NOMO-1 treated with DMSO at 0.1 percent for 48 hours (cell line): ENCODE data around the gene LCNL1.
A peak's percentile ranks its signal among the peaks of the same experiment; 100 is the strongest.

ENCODE experiments used
- DNase-seq: peaks from one replicate; lab custom pipeline; 2025; ENCODE audit not compliant: unreplicated experiment; lab: John Stamatoyannopoulos, UW

The LCNL1 gene

DNA sequence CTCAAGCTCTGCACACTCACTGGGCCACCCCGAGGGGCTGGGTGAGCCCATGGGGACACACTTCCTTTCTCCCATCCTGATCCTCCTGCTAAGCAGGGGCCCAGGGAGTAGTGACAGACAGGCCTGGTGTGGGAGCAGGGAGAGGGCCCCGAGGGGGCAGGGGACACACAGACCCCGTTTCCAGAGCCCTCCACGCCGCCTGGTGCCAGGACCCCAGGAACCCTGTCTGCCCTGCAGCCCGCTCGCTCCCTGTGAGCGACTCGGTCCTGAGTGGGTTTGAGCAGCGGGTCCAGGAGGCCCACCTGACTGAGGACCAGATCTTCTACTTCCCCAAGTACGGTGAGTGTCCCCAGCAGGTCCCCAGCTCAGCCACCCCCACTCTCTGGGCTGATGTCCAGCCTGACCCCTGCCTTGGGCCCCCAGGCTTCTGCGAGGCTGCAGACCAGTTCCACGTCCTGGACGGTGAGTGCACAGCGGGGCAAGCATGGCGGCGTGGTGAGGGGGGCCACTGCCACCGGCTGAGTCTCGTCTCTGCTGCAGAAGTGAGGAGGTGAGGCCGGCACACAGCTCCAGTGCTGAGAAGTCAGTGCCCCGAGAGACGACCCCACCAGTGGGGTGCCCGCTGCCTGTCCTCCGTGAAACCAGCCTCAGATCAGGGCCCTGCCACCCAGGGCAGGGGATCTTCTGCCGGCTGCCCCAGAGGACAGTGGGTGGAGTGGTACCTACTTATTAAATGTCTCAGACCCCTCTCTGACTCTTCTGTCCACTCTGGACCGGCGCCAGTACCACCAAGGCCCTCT is 36.4 kb upstream of the LCNL1 start:
- no peak for DNase-seq

DNA sequence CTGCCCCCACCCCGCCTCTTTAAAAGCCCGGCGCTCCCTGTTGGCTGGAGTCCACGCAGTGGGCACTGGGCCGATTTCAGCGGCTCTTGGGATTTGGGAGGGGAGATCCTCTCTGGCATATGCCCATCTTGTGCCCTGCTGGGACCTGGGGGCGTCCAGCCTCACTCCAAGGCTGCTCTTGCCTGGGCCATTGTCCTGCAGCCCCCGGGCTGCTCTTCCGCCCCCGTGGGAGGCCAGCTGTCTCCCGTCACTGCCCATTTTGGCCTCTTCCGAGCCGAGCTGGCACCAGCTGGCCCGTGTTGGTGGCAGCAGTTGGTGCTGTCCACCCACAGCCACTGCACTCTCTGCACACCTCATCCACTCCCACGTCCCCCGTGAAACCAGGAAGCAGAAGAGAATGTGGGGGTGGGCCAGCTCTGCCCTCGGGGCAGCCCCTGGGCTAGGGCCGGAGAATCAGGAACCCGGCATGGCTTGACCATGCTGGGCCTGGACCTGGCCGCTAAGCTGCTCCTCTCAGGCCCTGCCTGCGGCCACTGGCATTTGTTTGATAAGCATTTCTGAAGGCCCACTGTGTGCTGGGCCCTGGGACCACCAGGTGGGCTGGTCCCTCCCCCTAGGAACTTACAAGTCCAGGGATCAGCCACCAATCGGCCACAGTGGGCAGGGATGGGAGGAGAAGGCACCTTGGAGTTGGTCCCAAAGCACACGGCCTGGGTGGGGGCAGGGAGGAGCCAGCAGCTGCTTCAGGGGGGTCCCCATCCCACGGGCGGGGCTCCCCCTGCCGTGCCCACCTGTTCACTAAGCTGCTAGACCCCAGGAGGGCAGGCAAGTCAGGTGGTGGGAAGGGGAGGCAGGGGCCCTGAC is 35.5 kb upstream of the LCNL1 start:
- no peak for DNase-seq

DNA sequence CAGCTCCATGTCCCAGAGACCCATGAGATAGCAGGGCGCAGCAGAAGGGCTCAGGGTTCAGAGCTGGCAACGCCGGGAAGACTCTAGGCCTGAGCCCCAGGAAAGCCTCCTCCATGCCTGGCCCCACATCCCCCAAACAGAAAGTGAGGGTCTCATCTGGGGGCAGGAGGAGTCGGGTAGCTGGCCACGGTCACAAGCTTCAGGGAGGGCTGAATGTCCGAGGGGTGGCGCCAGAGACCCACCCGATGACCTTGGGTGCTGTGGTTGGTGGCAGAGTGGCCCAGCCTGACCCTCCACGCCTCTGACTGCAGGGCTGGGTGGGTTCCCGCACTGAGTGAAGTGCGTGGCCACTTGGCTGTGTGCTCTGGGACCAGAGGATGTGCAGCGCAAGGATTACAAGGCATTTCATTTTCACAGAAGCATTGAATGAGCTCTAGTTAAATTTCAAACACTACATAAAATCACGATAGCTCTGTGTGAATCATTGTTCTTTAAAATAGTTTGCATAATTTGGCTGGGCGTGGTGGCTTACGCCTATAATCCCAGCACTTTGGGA is 34.8 kb upstream of the LCNL1 start:
- peak; percentile 43 for DNase-seq

DNA sequence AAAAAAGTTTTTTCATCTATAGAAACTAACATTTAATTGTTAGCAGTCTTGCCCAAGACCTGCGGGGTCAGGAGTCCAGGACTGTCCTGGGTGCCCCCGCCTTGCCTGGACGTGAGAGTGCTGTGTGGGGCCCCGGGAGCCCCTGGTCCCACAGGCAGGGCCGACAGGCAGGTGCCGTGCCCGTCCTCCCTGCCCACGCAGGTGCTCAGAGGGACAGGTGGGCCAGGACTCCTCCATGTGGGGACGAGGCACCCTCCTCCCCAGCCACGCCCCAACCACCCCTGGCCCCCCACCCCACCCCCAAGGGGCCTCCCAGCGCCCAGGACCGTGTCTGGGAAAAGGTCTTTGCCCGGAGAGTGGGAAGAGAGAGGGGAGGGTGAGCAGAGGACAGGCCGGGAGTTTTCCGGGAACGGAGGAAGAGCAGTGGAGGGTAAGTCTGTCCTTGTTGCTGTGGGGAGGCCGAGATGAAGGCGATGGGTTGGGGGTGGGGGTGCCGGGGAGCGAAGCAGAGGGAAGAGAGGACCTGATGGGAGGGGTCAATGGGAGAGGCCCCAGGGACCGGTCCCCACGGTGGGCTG is 33.5 kb upstream of the LCNL1 start:
- no peak for DNase-seq

DNA sequence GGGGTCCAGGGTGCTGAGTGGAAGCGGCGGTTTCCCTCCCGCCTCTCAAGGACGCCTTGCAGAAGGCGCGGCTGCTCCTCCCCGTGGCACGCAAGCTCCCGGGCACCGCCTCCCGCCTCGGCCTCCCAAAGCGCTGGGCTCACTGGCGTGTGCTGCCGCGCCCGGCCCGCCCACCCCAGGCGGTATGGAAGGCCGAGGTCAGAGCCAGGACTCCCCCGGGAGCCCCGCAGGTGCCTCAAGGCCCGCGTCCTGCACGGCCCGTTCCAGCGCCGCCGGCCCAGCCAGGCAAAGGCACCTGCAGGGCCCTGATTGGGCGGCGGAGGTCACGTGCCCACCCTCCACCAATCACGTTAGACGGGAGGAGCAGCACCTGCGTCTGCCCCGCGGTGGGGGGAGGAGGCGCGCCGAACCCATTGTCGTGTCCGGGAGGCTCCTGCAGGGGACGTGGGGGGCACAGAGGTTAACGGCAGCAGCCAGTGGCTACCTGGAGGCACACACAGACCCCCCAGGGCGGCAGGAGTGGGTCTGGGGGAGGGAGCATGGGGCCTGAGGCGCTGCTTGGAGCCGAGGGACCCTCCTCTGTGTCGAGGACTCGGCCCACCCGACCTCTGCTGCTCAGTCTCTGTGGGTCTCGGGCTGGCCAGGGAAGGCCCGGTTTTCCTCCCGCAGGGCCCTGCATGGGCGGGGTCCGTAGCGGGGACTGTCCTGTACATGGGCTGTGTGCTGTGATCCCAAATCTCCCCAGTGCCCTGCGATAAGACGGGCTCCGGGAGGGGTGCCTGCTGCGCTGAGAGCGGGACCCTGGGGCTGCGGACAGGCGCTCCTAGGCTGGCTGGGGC is 32.8 kb upstream of the LCNL1 start:
- peak; percentile 94 for DNase-seq

DNA sequence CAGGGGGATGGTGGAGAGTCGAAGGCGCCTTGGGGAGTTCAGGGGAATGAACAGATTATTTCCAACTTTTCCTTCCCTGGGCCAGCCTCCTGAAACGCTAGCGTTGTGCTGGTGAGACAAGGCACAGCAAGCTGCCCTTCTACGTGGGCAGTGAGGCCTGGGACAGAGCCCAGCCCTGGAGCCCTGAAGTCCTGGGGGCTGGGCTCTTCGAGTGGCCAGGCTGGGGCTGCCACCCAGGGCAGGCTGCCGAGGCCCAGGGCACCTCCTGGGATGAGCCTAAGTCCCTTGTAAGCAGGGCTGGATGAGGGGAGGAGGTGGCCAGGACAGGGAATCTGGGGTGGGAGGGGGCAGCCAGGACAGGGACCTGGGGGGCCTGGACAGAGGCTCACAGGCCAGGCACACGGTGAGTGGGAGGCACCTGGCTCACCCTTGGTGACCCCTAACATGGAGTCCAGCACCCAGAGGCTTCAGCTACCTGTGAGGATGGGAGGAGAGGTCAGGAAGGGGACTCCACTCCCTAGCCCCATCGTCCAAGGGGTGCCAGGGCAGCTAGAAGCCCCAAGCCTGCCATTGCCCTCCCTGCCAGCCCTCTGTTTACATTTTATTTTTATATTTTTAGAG is 32.0 kb upstream of the LCNL1 start:
- DNase-seq: no peak

DNA sequence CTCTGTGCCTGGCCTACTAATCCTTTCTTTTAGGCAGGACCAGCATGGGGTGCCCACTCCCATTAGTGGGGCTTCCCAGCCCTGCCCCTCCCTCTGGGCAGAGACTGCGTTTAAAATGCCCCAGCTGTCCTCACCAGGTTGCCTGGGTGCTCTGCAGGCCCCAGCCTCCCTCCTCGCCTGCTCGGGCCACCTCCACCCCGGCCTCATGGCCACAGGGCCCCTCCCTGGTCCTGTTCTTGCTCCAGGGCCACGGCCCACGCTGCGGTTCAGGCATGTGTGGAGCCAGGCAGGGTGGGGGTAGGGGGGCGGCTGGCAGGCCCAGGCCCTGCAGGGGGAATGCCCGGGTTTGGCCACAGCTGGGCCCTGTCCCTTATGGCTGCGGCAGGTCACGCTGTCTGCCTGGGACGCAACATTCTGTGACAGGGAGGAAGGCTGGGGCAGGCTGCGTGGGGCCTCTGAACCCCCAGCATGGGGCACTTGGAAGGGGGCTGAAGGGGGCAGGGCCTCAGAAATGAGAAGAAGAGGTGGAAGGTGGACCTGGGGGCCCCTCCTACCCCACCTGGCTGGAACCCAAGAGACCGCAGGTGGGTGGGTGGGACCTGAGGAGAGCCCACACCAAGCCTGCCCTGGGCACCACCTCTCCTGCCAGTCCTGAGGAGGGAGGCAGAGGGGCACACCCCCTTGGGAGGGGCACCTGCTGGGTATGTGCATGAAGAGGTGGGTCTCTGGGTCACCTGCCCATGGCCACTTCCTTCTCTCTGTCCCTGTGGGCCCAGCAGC is 31.1 kb upstream of the LCNL1 start, which contains the start of gene LCN12:
TSS of gene LCN12 (plus strand) at position 733 of the 780 bp plus-strand sequence. CDS start 55 bp downstream, outside the sequence.
- no peak for DNase-seq

DNA sequence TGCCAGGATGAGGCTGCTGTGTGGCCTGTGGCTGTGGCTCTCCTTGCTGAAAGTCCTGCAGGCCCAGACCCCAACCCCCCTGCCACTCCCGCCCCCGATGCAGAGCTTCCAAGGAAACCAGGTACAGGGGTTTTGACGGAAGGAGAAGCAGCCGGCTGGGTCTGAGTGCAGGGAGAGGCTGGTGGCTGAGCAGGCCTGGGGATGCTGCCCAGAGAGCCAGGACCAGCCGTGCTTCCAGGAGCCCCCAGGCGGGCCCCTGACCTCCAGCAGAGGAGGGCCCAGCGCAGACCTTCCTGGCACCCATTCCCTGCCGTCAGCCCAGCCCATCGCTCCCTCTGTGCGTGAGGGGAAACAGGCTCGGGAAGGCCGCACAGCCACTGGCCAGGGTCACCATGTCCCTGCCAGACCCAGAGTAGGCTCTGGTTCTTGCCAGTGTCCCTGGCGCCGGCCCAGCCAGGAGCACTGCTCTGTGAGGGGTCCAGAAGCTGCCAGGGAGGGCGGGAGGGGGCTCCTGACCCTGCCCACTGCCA is 30.4 kb upstream of the LCNL1 start:
- no peak for DNase-seq

DNA sequence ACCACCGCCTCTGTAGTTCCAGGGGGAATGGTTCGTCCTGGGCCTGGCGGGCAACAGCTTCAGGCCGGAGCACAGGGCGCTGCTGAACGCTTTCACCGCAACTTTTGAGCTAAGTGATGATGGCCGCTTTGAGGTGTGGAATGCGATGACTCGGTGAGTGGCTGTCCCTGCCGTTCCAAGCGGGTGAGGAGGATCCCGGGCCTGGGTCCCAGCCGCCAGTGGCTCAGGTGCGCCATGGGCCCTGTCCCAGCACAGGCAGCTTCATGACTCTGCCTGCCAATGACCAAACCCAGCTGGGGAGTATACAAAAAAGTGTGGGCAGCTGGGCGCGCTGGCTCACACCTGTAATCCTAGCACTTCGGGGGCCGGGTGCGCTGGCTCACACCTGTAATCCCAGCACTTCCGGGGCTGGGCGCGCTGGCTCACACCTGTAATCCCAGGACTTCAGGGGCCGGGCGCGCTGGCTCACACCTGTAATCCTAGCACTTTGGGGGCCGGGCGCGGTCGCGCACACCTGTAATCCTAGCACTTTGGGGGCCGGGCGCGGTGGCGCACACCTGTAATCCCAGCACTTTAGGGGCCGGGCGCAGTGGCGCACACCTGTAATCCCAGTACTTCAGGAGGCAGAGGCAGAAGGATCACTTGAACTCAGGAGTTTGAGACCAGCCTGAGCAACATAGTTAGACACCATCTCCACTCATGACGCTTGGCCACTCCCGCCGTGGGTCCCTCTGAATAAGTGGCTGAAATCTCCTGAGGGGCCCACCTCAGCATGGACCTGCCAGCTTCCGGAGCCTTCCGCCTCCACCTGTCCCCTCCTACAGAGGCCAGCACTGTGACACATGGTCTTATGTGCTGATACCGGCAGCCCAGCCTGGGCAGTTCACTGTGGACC is 29.7 kb upstream of the LCNL1 start:
- no peak for DNase-seq

DNA sequence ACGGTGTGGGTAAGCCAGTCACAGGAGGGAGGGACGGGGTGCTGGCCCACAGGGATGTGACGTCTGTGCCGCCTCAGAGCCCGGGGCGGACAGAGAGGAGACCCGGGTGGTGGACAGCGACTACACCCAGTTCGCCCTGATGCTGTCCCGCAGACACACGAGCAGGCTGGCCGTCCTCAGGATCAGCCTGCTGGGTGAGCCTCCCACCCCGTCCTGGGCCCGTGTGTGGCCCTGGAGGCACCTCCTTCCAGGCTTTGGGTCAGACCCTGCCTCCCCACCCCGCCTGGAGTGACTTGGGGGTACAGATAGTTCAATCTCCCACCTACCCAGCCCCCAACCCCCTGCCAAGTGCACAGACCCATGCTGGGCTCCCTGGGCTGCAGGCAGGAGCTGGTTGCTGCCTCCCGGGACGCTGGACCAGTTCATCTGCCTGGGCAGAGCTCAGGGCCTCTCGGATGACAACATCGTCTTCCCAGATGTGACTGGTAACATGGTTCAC is 29.0 kb upstream of the LCNL1 start:
- no peak for DNase-seq

DNA sequence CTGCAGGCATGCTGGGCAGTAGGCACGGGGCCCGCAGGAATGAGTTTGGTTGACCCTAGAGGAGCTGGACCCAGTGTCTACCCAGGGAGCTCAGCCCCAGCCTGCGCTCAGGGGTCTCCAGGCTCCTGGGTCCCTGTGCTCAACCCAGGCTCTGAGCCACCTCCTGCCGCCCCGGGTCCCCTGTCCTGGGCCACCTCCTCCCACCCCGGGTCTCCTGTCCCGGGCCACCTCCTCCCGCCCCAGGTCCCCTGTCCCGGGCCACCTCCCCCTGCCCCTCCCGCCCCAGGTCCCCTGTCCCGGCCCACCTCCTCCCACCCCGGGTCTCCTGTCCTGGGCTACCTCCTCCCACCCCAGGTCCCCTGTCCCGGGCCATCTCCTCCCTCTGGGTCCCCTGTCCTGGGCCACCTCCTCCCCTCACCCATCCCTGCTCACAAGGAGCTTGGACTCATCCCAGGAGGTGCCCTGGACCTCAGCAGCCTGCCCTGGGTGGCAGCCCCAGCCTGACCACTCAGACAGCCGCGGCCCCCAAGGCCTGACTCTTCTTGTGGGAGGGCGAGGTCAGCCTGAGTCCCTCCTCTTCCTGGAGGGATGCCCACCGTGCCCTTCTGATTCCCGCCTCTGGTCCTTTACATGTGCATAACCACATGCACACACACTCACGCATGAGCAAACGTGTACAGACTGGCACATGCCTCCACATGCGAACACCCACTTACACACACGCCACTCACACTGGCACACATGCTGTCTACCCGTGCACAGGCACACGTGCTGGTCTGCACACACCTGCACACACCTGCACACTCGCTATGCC is 28.3 kb upstream of the LCNL1 start:
- DNase-seq: no peak

DNA sequence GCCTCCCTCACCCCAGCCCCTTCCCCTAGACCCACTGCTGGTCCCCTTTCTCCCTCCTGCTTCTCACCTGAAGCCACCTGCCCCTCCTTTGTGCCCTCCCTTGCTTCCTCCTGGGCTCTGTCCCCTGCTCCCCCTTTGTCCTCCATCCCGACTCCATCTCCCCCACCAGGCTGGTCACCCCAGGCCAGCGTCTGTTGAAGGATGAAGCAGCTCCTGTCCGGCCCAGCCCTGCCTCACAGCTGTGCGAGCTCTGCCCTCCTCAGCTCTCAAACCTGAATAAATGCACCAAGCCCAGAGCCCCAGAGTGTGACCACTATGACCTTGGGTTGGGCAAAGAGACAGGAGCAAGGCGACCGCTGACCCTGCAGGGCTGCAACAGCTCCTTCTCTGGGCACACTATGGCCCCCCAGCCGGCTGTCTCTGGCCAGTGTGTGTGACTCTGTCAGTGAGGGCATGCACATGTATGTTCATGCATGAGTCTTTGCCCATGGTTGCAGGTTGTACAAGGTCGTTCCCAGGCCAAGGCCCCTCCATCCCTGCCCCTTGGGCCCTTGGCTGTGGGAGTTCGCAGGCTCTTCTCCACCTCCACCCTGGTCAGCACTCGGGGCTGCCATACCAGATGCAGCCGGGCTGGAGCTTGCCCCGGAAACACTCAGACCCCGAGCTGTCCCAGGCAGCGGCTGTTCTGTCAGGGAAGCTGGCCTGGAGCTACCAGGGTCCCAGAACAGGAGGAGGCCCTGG is 27.4 kb upstream of the LCNL1 start:
- no peak for DNase-seq

DNA sequence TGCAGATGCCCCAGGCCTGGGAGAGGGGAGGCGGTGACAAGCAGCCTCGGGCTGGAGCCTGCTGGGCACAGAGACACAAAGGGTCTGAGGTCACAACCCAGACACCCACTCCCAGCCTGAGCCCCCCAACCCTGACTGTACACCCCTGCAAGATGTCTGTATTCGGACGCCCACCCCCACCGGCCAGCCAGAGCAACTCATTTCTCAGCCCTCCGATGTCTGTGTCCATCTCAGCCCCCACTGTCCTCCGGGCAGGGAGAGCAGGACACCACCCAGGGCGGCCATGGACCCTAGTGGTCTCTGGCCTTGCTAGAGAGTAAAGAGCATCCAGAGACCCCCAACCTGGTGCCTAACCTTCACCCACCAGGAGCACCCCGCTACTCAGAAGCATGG is 26.9 kb upstream of the LCNL1 start:
- DNase-seq: no peak

DNA sequence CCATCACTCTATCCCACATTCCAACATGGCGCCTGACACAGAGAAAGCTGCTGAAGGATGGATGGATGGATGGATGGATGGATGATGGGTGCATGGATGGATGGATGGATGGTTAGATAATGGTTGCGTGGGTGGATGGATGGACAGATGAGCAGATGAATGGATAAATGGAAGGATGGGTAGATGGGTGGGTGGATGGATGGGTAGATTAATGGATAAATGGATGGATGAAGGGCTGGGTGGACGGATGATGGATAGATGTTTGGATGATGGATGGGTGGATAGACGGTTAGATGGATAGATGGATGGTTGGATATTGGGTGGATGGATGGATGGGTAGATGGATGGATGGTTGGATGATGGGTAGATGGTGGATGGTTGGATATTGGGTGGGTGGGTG is 26.2 kb upstream of the LCNL1 start:
- DNase-seq: no peak

DNA sequence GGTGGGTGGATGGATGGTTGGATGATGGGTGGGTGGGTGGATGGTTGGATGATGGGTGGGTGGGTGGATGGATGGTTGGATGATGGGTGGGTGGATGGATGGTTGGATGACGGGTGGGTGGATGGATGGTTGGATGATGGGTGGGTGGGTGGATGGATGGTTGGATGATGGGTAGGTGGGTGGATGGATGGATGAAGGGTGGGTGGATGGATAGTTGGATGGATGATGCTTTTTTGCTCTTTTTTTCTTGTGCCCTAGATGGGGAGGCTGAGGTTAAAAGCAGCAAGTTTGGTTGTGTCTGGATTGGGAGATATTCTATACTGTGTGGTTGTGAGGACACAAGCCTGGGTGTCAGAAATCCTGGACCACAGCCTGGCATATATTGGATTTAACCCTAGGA is 25.3 kb upstream of the LCNL1 start:
- DNase-seq: no peak

DNA sequence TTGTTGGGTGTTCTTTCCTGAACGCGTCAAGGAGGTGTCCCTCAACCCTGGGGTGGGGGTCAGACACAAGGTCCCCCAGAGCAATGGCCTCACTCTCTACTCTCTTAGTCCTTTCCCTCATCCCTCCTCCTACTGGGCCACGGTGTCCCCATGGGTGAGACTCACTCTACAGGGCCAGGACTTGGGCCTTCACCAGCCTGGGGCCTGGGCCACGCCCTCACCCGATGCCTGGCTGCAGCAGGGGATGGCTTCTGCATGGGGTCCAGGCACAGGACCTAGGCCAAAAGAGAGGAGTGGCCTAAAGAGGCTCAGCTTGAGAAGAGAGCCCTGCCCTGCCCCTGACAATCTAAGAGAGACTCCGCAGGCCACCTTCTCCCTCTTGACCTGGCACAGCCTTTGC is 24.9 kb upstream of the LCNL1 start:
- DNase-seq: no peak
